AG09309 (cell line): ENCODE data around the gene STAG3.

Source experiments
- DNase-seq: peaks from one replicate; pipeline ENCODE4 v3.0.0-alpha.2; 2010; ENCODE audit warnings: low read depth
- H3K4me3 ChIP-seq: 2 replicates; pipeline ENCODE4 v1.5.1; 2011; ENCODE audit warnings: mild to moderate bottlenecking, low read depth, low read length, moderate library complexity; ENCODE audit not compliant: control insufficient read depth
- CTCF ChIP-seq: IDR thresholded peaks from 2 replicates; pipeline ENCODE4 v1.5.1; 2011; ENCODE audit warnings: mild to moderate bottlenecking, low read depth, low read length, inconsistent platforms; ENCODE audit not compliant: insufficient read depth, control insufficient read depth; ENCODE audit errors: missing control alignments

Gene STAG3

DNA sequence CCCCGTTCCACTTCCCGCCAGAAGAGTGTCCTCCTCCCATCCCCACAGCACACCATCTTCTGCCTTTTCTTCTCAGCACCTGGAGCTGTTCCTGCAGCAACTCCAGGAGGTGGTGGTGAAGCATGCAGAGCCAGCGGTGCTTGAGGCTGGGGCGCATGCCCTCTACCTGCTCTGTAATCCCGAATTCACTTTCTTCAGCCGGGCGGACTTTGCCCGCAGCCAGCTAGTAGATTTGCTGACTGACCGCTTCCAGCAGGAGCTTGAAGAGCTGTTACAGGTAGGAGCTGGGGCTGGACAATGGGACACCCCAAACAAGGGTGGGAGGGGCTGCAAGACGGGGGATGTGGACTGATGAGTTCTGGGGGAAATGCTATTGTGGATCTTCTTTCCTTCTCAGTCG is 23.0 kb downstream of the STAG3 start:
- TF ChIP-seq CTCF, result no peak
- H3K4me3 ChIP-seq, result no peak overlapping the region
- DNase-seq, result no peak

DNA sequence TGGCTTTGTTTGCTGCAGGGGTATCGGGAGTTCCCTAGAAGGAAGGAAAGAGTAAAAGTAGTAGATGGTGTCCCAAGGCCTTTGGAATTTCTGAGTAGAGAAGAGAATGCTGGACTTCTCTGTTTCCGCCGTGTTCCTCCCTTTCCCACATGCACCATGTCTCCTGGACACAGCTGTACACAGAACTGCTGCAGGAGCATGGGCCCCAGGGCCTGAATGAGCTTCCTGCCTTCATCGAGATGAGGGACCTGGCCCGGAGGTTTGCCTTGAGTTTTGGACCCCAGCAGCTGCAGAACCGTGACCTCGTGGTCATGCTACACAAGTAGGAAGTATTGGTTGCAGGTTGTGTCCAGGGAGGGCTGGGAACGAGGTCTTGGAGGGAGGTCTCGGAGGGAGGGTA is 26.7 kb downstream of the STAG3 start:
- TF ChIP-seq CTCF, result no peak
- DNase-seq, result no peak
- no peak overlapping the region for H3K4me3 ChIP-seq

DNA sequence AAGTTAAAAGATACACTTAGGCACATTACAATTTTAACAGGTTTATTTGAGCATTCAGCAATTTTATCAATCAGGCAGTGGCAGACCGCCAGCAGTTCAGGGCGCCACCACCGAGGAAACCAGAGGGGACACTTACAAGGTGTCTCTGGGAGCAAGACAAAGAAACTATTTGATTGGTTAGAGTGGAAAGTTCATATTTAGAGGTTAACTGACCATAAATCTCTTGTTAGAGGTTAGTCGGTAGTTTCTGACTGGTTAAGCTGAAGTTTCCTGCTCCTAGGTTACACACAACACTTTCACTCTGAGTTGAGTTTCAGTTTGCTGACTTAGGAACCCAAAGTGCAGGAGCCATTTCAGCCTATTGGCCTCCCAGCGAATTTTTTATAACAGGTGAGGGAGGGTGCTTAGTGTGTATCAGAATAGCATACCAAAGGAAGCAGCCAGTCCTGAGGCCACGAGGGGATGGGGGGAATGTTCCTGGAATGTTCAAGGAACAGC is 31.2 kb downstream of the STAG3 start:
- no peak for TF ChIP-seq CTCF
- H3K4me3 ChIP-seq, result no peak overlapping the region
- no peak for DNase-seq

DNA sequence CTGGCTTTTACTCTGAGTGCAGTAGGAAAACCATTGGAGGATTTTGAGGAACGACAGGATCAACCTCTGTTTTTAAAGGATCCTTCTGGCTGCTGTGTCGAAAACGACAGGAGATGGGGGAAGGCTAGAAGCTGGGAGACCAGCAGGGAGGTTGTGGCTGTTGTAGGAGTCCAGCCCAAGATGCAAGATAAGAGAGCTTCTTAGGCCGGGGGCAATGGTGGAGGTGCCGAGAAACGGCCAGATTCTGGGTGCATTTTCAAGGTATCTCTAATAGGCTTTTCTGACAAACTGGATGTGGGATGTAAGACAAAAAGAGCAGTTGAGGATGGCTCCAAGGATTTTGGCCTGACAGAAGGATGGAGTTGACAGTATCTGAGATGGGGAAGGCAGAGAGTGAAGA is 31.8 kb downstream of the STAG3 start:
- H3K4me3 ChIP-seq, result no peak overlapping the region
- no peak for TF ChIP-seq CTCF
- no peak for DNase-seq

GRCh38 chr7:100210805-100211204 is 33.1 kb downstream of the STAG3 start:
- no peak overlapping the region for H3K4me3 ChIP-seq
- no peak for TF ChIP-seq CTCF
- no peak for DNase-seq

DNA sequence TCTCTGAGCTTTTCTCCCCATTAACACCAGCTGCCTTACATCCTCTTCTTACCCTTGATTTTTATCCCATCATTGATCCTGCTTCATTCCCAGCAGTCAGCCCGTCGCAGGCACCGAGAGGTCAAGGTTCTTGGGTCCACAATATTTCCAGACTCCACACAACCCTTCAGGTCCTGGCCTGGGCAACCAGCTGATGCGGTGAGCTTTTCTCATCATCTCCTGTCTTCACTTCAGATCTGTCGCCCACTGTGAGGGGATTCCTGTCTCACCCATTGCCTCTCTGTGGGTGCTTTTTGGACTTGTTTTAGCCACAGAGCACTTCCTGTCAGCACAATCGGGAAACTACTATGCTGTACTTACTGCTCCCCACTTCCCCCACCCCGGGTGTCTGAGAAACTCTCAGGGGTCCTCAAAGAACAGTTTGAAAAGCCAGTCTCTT is 33.6 kb downstream of the STAG3 start:
- no peak for TF ChIP-seq CTCF
- no peak overlapping the region for H3K4me3 ChIP-seq
- DNase-seq, result no peak

GRCh38 chr7:100212631-100213286 is 35.0 kb downstream of the STAG3 start:
- DNase-seq, result no peak
- no peak for TF ChIP-seq CTCF
- no peak overlapping the region for H3K4me3 ChIP-seq
